Measurements from ENCODE around the gene CHST8.
A peak's percentile ranks its signal among the peaks of the same experiment; 100 is the strongest.
"Not testable (repeated sequence)": the region's sequence is repeated elsewhere in the genome, so short reads cannot be mapped to it uniquely, and the experiment has no call there.

Gene CHST8

GRCh38 chr19:33818411-33818810, 196.7 kb downstream of the CHST8 start:
- no peak for DNase-seq

DNA sequence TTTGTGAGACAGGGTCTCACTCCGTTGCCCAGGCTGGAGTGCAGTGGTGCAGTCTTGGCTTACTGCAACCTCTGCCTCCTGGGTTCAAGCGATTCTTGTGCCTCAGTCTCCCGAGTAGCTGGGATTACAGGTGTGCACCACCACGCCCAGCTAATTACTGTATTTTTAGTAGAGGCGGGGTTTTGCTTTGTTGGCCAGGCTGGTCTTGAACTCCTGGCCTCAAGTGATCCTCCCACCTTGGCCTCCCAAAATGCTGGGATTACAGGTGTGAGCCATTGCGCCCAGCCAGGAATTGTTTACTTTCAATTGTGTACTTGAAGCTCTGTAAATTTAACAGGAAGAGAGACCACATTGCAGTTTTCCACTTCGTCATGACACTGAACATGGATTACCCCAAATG, 197.3 kb downstream of the CHST8 start:
- not testable (repeated sequence) for DNase-seq

DNA sequence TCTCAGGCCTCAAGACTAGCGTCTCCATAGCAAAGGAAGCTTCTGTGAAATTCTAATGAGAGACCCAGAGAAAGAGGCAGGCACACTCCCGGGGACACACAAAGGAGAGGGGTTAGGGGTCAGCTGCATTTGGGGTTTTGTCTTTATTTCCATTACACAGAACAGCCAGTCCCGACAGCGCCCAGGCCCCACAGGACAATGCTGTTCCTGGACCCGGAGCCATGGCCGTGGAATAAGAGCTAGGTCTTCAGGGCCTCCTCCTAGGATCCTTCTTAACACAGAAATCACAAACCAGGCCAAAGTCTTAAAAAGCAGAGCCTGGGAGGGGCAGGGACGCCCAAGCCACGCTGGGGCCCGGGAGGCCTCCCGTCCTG, 197.7 kb downstream of the CHST8 start:
- no peak for DNase-seq

DNA sequence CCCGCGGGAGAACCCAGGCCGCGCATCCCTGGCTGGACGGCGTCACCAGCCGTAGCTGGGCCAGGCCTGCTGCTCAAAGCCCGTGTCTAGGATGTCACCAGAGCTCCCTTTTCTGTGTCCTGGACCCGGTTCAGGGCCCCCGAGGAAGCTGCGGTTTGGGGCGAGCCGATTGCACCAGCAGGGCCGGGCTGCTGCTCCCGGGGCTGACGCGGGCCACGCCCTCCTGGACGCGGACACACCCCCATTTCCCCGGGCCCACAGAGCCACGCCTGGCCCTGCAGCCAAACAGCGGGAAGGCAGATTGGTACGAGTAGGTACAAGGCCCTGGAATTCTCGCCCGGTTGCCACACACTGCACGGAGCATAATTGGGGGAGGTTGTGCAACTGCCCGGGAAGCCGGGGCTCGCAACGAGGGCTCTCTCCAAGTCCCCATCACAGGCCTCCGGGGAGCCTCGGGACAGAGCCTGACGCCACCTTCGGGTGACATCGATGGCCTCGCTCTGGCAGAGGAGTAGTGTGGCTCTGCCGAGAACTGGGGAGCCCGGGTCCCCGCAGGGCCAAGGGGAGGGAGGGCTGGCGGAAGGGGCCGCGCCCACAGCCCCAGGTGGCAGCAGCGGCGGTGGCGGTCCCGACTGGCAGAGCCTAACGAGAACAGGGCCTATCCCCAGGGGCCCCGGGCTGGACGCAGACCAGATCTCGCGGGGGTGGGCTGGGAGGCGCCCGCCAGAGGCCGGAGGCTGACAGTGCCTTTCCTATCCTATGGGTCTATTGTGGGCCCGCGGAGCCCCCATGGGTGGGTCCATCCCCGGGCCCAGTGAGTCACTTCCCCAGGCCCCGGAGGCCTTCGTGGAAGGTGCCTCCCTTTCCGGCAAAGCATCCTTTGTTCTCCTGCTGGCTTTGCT, 198.4 kb downstream of the CHST8 start:
- peak; percentile 72 for DNase-seq

DNA sequence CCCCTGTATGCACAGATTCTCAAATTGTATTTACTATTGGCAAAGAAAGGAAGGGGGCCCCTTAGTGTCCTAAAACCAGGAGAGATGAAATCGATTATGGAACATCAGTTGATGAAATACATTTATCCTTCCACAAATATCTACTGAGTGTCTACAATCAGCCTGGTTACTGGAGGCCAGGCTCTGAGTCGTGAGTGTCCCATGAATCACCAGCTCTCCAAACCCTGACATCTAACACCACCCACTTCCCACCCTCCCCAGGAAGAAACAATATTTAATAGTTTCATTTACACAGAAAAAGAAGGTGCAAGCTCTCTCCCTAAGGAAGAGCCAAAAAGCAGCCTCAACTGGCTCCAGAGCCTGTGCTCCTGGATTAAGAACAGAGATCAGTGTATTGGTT, 200.1 kb downstream of the CHST8 start:
- DNase-seq = no peak

Measured in hematopoietic multipotent progenitor cell treated with erythropoietin and hydrocortisone succinate and interleukin-3 and kit ligand, for 8 days (in vitro differentiated cells).